IMR-90 (cell line): ENCODE measurements around the gene LNX1. TPM values are rescaled to one million over a fixed set of nuclear protein-coding genes. Genes with fewer than 3 reads are reported as not detected.

Experiments
- ATAC-seq: fragments of 200-7000 bp; cut with Tn5 transposase; 2 replicates; pipeline ENCODE4 v1.9.1; 2020; ENCODE audit warnings: low read depth, mild to moderate bottlenecking, moderate library complexity
- BruUV-seq: library from RNA; stranded (reverse); fragments of 400-500 nt; replicated peaks from 2 replicates; lab custom pipeline; 2021; lab: Mats Ljungman, UMichigan
- CTCF ChIA-PET: fragments of 300-600 bp; formaldehyde crosslinking; extraction: SDS; loops from one replicate; lab custom pipeline; 2021; ENCODE audit warnings: antibody characterized with exemption; lab: Yijun Ruan, JAX
- POLR2A ChIA-PET: fragments of 300-600 bp; sonication (Branson Sonifier 250); formaldehyde crosslinking; loops from one replicate; lab custom pipeline; 2022; ENCODE audit warnings: antibody characterized with exemption; ENCODE audit not compliant: unreplicated experiment; lab: Charles Lee
- DNase-seq: peaks from one replicate; pipeline ENCODE4 v3.0.0; 2013
- H2AFZ ChIP-seq: replicated peaks from 2 replicates; pipeline ENCODE3; 2013; ENCODE audit warnings: low read length, mild to moderate bottlenecking; ENCODE audit not compliant: poor library complexity
- H2AK5ac ChIP-seq: 2 replicates; pipeline ENCODE4 v1.6.1; 2013; ENCODE audit warnings: low read depth, low read length, inconsistent platforms
- H2AK9ac ChIP-seq: replicated peaks from 2 replicates; pipeline ENCODE3; 2013; ENCODE audit warnings: mild to moderate bottlenecking, low read depth, low read length, moderate library complexity; ENCODE audit not compliant: poor library complexity
- H2BK120ac ChIP-seq: 2 replicates; pipeline ENCODE4 v1.6.1; 2013; ENCODE audit warnings: low read depth, low read length, inconsistent platforms
- H2BK15ac ChIP-seq: 3 replicates; pipeline ENCODE4 v1.6.1; 2013; ENCODE audit warnings: low read depth, low read length, inconsistent platforms
- H2BK20ac ChIP-seq: 2 replicates; pipeline ENCODE4 v1.6.1; 2013; ENCODE audit warnings: low read depth, mild to moderate bottlenecking, inconsistent platforms, low read length, moderate library complexity
- H2BK5ac ChIP-seq: 2 replicates; pipeline ENCODE4 v1.6.1; 2013; ENCODE audit warnings: mild to moderate bottlenecking, low read depth, low read length, inconsistent platforms; ENCODE audit not compliant: poor library complexity, severe bottlenecking
- H3K14ac ChIP-seq: replicated peaks from 2 replicates; pipeline ENCODE4 v1.6.1; 2013; ENCODE audit warnings: low read depth, low read length, inconsistent platforms
- H3K18ac ChIP-seq: 2 replicates; pipeline ENCODE4 v1.6.1; 2013; ENCODE audit warnings: low read depth, low read length, control low read depth
- H3K23ac ChIP-seq: 2 replicates; pipeline ENCODE4 v1.6.1; 2013; ENCODE audit warnings: low read depth, low read length, inconsistent platforms
- H3K27ac ChIP-seq: 2 replicates; pipeline ENCODE4 v1.5.1; 2013; ENCODE audit warnings: mild to moderate bottlenecking, control low read depth, low read length; ENCODE audit not compliant: insufficient read depth
- H3K27me3 ChIP-seq: 2 replicates; pipeline ENCODE4 v1.6.1; 2013; ENCODE audit warnings: low read length; ENCODE audit not compliant: control insufficient read depth, insufficient read depth
- H3K36me3 ChIP-seq: 2 replicates; pipeline ENCODE4 v1.6.1; 2013; ENCODE audit warnings: low read length, mixed read lengths; ENCODE audit not compliant: control insufficient read depth, insufficient read depth
- H3K4ac ChIP-seq: 2 replicates; pipeline ENCODE4 v1.6.1; 2013; ENCODE audit warnings: low read depth, low read length, inconsistent platforms
- H3K4me1 ChIP-seq: 2 replicates; pipeline ENCODE4 v1.6.1; 2013; ENCODE audit warnings: low read length, mixed read lengths; ENCODE audit not compliant: control insufficient read depth, insufficient read depth
- H3K4me2 ChIP-seq: 2 replicates; pipeline ENCODE4 v1.6.1; 2013; ENCODE audit warnings: low read depth, mild to moderate bottlenecking, control low read depth, low read length, moderate library complexity
- H3K4me3 ChIP-seq: 2 replicates; pipeline ENCODE4 v1.5.1; 2013; ENCODE audit warnings: low read depth, mild to moderate bottlenecking, control low read depth, low read length, moderate library complexity; ENCODE audit not compliant: insufficient read depth
- H3K56ac ChIP-seq: 2 replicates; pipeline ENCODE4 v1.6.1; 2013; ENCODE audit warnings: low read length, inconsistent platforms; ENCODE audit not compliant: insufficient read depth; ENCODE audit errors: extremely low read depth
- H3K79me1 ChIP-seq, 2 experiments: 2 replicates each; pipeline ENCODE4 v1.6.1; 2013; ENCODE audit warnings: low read length in 2 of 2, inconsistent platforms in 1 of 2, low read depth in 1 of 2
- H3K9ac ChIP-seq: 2 replicates; pipeline ENCODE4 v1.6.1; 2013; ENCODE audit warnings: low read depth, low read length, control low read depth
- H3K9me1 ChIP-seq: 2 replicates; pipeline ENCODE4 v1.6.1; 2013; ENCODE audit warnings: low read length, inconsistent platforms; ENCODE audit not compliant: insufficient read depth
- H3K9me3 ChIP-seq: 2 replicates; pipeline ENCODE4 v1.6.1; 2013; ENCODE audit warnings: low read length; ENCODE audit not compliant: control insufficient read depth, insufficient read depth
- H4K20me1 ChIP-seq: 2 replicates; pipeline ENCODE4 v1.6.1; 2013; ENCODE audit warnings: low read length, inconsistent platforms; ENCODE audit not compliant: insufficient read depth
- H4K5ac ChIP-seq: 2 replicates; pipeline ENCODE4 v1.6.1; 2013; ENCODE audit warnings: mild to moderate bottlenecking, low read depth, low read length, control low read depth
- H4K8ac ChIP-seq, 2 experiments: 2 replicates each; pipeline ENCODE4 v1.6.1; 2013; ENCODE audit warnings: low read depth in 2 of 2, low read length in 2 of 2, control low read depth in 1 of 2, inconsistent platforms in 1 of 2
- H4K91ac ChIP-seq: 2 replicates; pipeline ENCODE4 v1.6.1; 2013; ENCODE audit warnings: low read depth, low read length, inconsistent platforms; ENCODE audit not compliant: insufficient read depth
- BHLHE40 ChIP-seq: fragments of 150-350 bp; IDR thresholded peaks from 2 replicates; pipeline ENCODE4 v1.6.1; 2016; ENCODE audit warnings: mild to moderate bottlenecking, low read depth, low read length
- CEBPB ChIP-seq: IDR thresholded peaks from 2 replicates; pipeline ENCODE4 v1.6.1; 2012; ENCODE audit warnings: low read depth, low read length, improper control_type of control experiment
- CHD1 ChIP-seq: IDR thresholded peaks from 2 replicates; pipeline ENCODE4 v1.6.1; 2012; ENCODE audit warnings: low read depth, low read length, improper control_type of control experiment
- ELK1 ChIP-seq: fragments of 150-350 bp; IDR thresholded peaks from 2 replicates; pipeline ENCODE4 v1.6.1; 2016; ENCODE audit warnings: low read depth, mild to moderate bottlenecking, low read length, moderate library complexity, borderline replicate concordance
- FOS ChIP-seq: fragments of 150-350 bp; IDR thresholded peaks from 2 replicates; pipeline ENCODE4 v1.6.1; 2016; ENCODE audit warnings: low read depth, low read length
- MAFK ChIP-seq: IDR thresholded peaks from 2 replicates; pipeline ENCODE4 v1.6.1; 2012; ENCODE audit warnings: low read depth, low read length, improper control_type of control experiment
- MAZ ChIP-seq: IDR thresholded peaks from 2 replicates; pipeline ENCODE4 v1.6.1; 2012; ENCODE audit warnings: low read depth, mild to moderate bottlenecking, low read length, improper control_type of control experiment, moderate library complexity, borderline replicate concordance
- MXI1 ChIP-seq: IDR thresholded peaks from 2 replicates; pipeline ENCODE4 v1.6.1; 2012; ENCODE audit warnings: low read depth, mild to moderate bottlenecking, low read length, moderate library complexity, borderline replicate concordance
- NFE2L2 ChIP-seq: fragments of 150-350 bp; IDR thresholded peaks from 2 replicates; pipeline ENCODE4 v1.6.1; 2016; ENCODE audit warnings: low read depth, mild to moderate bottlenecking, low read length
- POLR2A ChIP-seq: IDR thresholded peaks from 2 replicates; pipeline ENCODE4 v1.6.1; 2012; ENCODE audit warnings: mild to moderate bottlenecking, low read depth, low read length
- RAD21 ChIP-seq: IDR thresholded peaks from 2 replicates; pipeline ENCODE4 v1.6.1; 2012; ENCODE audit warnings: low read length, improper control_type of control experiment
- RFX5 ChIP-seq: IDR thresholded peaks from 2 replicates; pipeline ENCODE4 v1.8.0; 2012; ENCODE audit warnings: low read depth, mild to moderate bottlenecking, low read length, moderate library complexity
- SMC3 ChIP-seq: fragments of 150-350 bp; IDR thresholded peaks from 2 replicates; pipeline ENCODE4 v1.6.1; 2016; ENCODE audit warnings: low read depth, mild to moderate bottlenecking, antibody characterized with exemption, low read length, moderate library complexity
- USF2 ChIP-seq: fragments of 150-350 bp; IDR thresholded peaks from 2 replicates; pipeline ENCODE4 v1.6.1; 2017; ENCODE audit warnings: mild to moderate bottlenecking, antibody characterized with exemption, low read length, low read depth
- WGBS, 2 experiments: methylation state at CpG; one replicate each; pipeline versions ENCODE4 v1.1.5 to v1.1.7; 2013; ENCODE audit warnings: missing lambda C conversion rate in 2 of 2; ENCODE audit not compliant: insufficient read length in 1 of 2; ENCODE audit errors: extremely low coverage in 2 of 2; 5-methylcytosine and 5-hydroxymethylcytosine counted together
- dilution Hi-C: fragments of 300-500 bp; cut with HindIII; formaldehyde crosslinking; loops from one replicate; pipeline ENCODE4 v1.14.3; 2018; ENCODE audit warnings: low sequenced_read_pairs; ENCODE audit not compliant: unreplicated experiment
- in situ Hi-C: fragments of 300-500 bp; cut with MboI; formaldehyde crosslinking; loops from 3 replicates; pipeline ENCODE4 v1.14.3; 2019; ENCODE audit warnings: low sequenced_read_pairs, inconsistent platforms, mixed read lengths
- intact Hi-C: fragments of 100-400 bp; cut with micrococcal nuclease; formaldehyde crosslinking; loops from 2 replicates; pipeline ENCODE4 v1.10.0; 2022
- polyA plus RNA-seq, 3 experiments: library from polyadenylated mRNA; depleted of rRNA; stranded (reverse); fragments of >200 nt; gene quantifications; 2 replicates each; pipeline ENCODE4 v1.2.3, GENCODE V29; 2012; ENCODE audit warnings: low replicate concordance in 1 of 3
- total RNA-seq: library from RNA; depleted of rRNA; stranded (reverse); fragments of >200 nt; gene quantifications from 2 replicates; pipeline ENCODE4 v1.2.3, GENCODE V29; 2012
- TF ChIP-seq, protein P1 (sequence below): conservative IDR thresholded peaks from 2 replicates; pipeline ENCODE4 v1.5.1; 2012; ENCODE audit warnings: mild to moderate bottlenecking, low read depth, low read length, improper control_type of control experiment

LNX1 gene
- total and polyA plus RNA-seq, 2 of the 4 experiments (the other 2 are of a cell fraction) = 0.15 to 0.36 TPM

- no peaks in the 10 kb centered on the region for H3K9me1 ChIP-seq
- dilution Hi-C loops (no loop called here), in situ Hi-C loops (no loop called here)
Observed at GRCh38 chr4:53502094-53502493, 89.2 kb downstream of the LNX1 start.

More at GRCh38 chr4:53502094-53502493, 89.2 kb downstream of the LNX1 start:
- POLR2A ChIA-PET = no interaction called here
- Histone ChIP-seq H3K56ac (no peak overlapping the region), H3K36me3 (no peaks in the 10 kb centered on the region), H2AK9ac (no peak overlapping the region), H3K79me1 (no peaks in the 10 kb centered on the region), H3K18ac (no peak overlapping the region), H4K5ac (no peak overlapping the region), H3K4me2 (no peak overlapping the region), H4K8ac (no peak overlapping the region), H2BK15ac (no peak overlapping the region), H3K9ac (no peak overlapping the region), H3K4me3 (no peak overlapping the region), H3K23ac (no peak overlapping the region), H3K9me3 (no peaks in the 10 kb centered on the region), H3K14ac (no peak overlapping the region), H3K27ac (no peak overlapping the region), H4K20me1 (no peaks in the 10 kb centered on the region), H2BK20ac (no peak overlapping the region), H3K4ac (no peak overlapping the region), H2BK5ac (no peak overlapping the region), H2BK120ac (no peak overlapping the region), H2AK5ac (no peak overlapping the region; the same call in 1 of the 2 replicates), H3K27me3 (no peaks in the 10 kb centered on the region), H2AFZ (no peak overlapping the region), H4K91ac (no peak overlapping the region), H3K4me1 (peaks cover 2% of the 10 kb centered on the region)
- WGBS, 2 experiments = no CpG with 5 or more reads among the region's 1 CpG
- CTCF ChIA-PET = no interaction called here
- no peak for TF ChIP-seq ELK1
- TF ChIP-seq, protein P1, sequence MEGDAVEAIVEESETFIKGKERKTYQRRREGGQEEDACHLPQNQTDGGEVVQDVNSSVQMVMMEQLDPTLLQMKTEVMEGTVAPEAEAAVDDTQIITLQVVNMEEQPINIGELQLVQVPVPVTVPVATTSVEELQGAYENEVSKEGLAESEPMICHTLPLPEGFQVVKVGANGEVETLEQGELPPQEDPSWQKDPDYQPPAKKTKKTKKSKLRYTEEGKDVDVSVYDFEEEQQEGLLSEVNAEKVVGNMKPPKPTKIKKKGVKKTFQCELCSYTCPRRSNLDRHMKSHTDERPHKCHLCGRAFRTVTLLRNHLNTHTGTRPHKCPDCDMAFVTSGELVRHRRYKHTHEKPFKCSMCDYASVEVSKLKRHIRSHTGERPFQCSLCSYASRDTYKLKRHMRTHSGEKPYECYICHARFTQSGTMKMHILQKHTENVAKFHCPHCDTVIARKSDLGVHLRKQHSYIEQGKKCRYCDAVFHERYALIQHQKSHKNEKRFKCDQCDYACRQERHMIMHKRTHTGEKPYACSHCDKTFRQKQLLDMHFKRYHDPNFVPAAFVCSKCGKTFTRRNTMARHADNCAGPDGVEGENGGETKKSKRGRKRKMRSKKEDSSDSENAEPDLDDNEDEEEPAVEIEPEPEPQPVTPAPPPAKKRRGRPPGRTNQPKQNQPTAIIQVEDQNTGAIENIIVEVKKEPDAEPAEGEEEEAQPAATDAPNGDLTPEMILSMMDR = no peak
- TF ChIP-seq RAD21 = no peak
- TF ChIP-seq FOS = no peak
- TF ChIP-seq POLR2A = no peak
- no peak for TF ChIP-seq RFX5
- TF ChIP-seq MAFK = no peak
- no peak for TF ChIP-seq NFE2L2
- no peak for TF ChIP-seq USF2
- TF ChIP-seq MXI1 = no peak
- TF ChIP-seq CEBPB = no peak
- no peak for TF ChIP-seq CHD1
- TF ChIP-seq BHLHE40 = no peak
- TF ChIP-seq SMC3 = no peak
- TF ChIP-seq MAZ = no peak
- no peak for ATAC-seq
- intact Hi-C loops = no loop called here
- BruUV-seq = no TSS peak
- no peak for DNase-seq
